CD4-positive, CD25-positive, alpha-beta regulatory T cell (primary cell): ENCODE data around the gene FOXN3. TPM values are rescaled to one million over a fixed set of nuclear protein-coding genes. Genes with fewer than 3 reads are reported as not detected.
A peak's percentile ranks its signal among the peaks of the same experiment; 100 is the strongest.

Source experiments
- ATAC-seq, 2 donors: fragments of 150-1000 bp; cut with Tn5 transposase; one replicate each; pipeline ENCODE4 v1.10.0; 2021; ENCODE audit warnings: low read depth in 2 of 2, moderate number of reproducible peaks in 2 of 2, moderate library complexity in 1 of 2
- DNase-seq, 3 donors: peaks; one replicate each; pipeline versions ENCODE4 v3.0.0 to v3.0.0-alpha.2; 2012 to 2022; ENCODE audit warnings: mixed read lengths in 1 of 3
- H3K27ac ChIP-seq: one replicate; pipeline ENCODE4 v1.7.0; 2013; ENCODE audit warnings: mild to moderate bottlenecking, low read length; ENCODE audit not compliant: insufficient read depth, poor library complexity, severe bottlenecking
- H3K27me3 ChIP-seq: one replicate; pipeline ENCODE4 v1.7.0; 2013; ENCODE audit warnings: low read length; ENCODE audit not compliant: control insufficient read depth, insufficient read depth
- H3K36me3 ChIP-seq: one replicate; pipeline ENCODE4 v1.7.0; 2013; ENCODE audit warnings: mild to moderate bottlenecking, low read length, moderate library complexity; ENCODE audit not compliant: control insufficient read depth, insufficient read depth
- H3K4me1 ChIP-seq: 2 replicates; pipeline ENCODE4 v1.7.0; 2013; ENCODE audit warnings: mild to moderate bottlenecking, low read length; ENCODE audit not compliant: insufficient read depth, control insufficient read depth, poor library complexity, severe bottlenecking
- H3K4me3 ChIP-seq: one replicate; pipeline ENCODE4 v1.7.0; 2013; ENCODE audit warnings: low read depth, mild to moderate bottlenecking, low read length, moderate library complexity
- H3K9me3 ChIP-seq, 2 experiments: 1 replicate in 1 of 2; 2 replicates in 1 of 2; pipeline ENCODE4 v1.7.0; 2013; ENCODE audit warnings: low read length in 2 of 2, mild to moderate bottlenecking in 1 of 2, moderate library complexity in 1 of 2; ENCODE audit not compliant: control insufficient read depth in 2 of 2
- H3K27ac Mint-ChIP-seq, 3 donors: one replicate each; pipeline ENCODE4 v1.8.0; 2020 to 2022; ENCODE audit warnings: mild to moderate bottlenecking in 3 of 3, mixed read lengths in 3 of 3, moderate library complexity in 2 of 3
- H3K27me3 Mint-ChIP-seq: one replicate; pipeline ENCODE4 v1.8.0; 2022; ENCODE audit warnings: mild to moderate bottlenecking, mixed read lengths
- H3K36me3 Mint-ChIP-seq: one replicate; pipeline ENCODE4 v1.8.0; 2020; ENCODE audit warnings: mixed read lengths
- H3K4me1 Mint-ChIP-seq, 4 donors: one replicate each; pipeline ENCODE4 v1.8.0; 2020 to 2022; ENCODE audit warnings: mixed read lengths in 4 of 4, mild to moderate bottlenecking in 1 of 4
- H3K4me3 Mint-ChIP-seq, 4 donors: one replicate each; pipeline ENCODE4 v1.8.0; 2020 to 2022; ENCODE audit warnings: mild to moderate bottlenecking in 4 of 4, mixed read lengths in 4 of 4, moderate library complexity in 3 of 4
- H3K9me3 Mint-ChIP-seq, 7 donors: one replicate each; pipeline ENCODE4 v1.8.0; 2020 to 2022; ENCODE audit warnings: mixed read lengths in 7 of 7, mild to moderate bottlenecking in 3 of 7, moderate library complexity in 2 of 7
- polyA plus RNA-seq, 4 donors: library from polyadenylated mRNA; unstranded; fragments of 300-500 nt; fragmentation: Illumina TruSeq; gene quantifications; one replicate each; pipeline ENCODE4 v1.2.3, GENCODE V29; 2021
- total RNA-seq: library from RNA; stranded (reverse); gene quantifications from one replicate; pipeline ENCODE4 v1.2.3, GENCODE V29; 2022

FOXN3 gene
- total and polyA plus RNA-seq, 5 donors from 2014 or later = 108 to 203 (median 111) TPM

DNA sequence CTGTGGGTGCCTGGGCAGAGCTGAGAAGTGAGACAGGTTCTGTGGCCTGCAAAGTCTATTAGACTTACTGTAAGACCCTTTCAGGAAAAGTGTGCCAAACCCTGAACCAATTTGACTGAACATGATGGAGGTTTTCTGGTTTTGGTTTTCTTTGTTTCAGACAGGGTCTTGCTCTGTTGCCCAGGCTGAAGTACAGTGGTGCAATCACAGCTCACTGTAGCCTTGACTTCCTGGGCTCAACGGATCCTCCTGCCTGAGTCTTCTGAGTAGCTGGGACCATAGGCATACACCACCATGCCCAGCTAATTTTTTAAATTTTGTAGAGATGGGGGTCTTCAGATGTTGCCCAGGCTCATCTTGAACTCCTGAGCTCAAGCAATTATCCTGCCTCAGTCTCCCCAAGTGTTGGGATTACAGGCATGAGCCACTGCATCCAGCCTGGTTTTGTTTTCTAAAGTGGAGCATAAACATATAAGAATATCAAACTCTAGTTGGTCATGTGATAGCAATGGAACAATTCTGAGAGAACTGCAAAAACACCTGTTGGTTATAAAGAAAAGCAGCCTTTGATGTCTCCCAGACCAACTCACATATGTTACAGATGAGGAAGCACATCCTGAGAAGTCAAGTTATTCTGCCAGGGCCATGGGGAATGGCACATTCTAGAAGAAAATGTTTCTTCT, 166.9 kb downstream of the FOXN3 start:
- Histone ChIP-seq H3K36me3 (peaks cover 10% of the 10 kb centered on the region), H3K27me3 (no peaks in the 10 kb centered on the region), H3K27ac (no peak overlapping the region), H3K9me3 (no peaks in the 10 kb centered on the region), H3K4me1 (no peaks in the 10 kb centered on the region), H3K4me3 (no peak overlapping the region)
- Mint-ChIP-seq H3K4me1 (peaks cover 37 to 66% (median 41%) of the 10 kb centered on the region in 4 donors), H3K4me3 (no peak overlapping the region), H3K36me3 (peaks cover 38% of the 10 kb centered on the region), H3K27ac (peak overlapping the region in 1 of 3 donors; percentile 59), H3K27me3 (peaks cover 4% of the 10 kb centered on the region), H3K9me3 (peaks cover 0 to 5% (median 0%) of the 10 kb centered on the region in 7 donors)
- ATAC-seq (no peak), DNase-seq (no peak)

DNA sequence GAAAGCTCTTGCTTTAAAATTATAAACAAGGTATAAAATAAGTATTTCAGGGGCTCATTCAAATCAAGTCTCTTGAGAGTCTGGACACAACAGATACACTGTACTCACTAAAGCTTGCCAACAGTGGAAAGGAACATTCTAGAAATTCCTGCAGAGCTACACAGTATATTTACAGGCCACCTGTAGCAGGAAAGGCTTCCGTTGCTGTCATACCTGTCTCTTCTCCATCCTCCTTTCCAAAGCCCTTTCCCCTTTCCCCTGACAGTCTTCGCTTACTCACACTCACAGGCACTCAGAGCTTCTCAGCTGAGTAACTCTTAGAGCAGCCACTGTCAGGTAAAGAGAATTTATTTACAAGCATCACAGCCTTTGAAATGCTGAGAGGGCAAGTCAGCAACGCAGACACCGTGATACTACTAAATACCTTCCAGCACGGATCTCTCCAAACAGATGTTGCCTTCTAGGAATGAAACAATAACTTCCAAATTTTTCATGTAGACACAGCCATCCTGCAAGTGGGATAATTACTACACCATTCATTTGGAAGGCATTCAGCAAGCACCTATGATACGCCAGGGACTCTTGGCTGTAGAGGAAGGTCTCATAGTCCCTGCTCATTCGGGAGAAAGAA, 167.9 kb downstream of the FOXN3 start:
- no peaks in the 10 kb centered on the region for H3K4me1 ChIP-seq
- no peak overlapping the region for H3K4me3 ChIP-seq
- Mint-ChIP-seq H3K9me3 (peaks cover 0 to 5% (median 0%) of the 10 kb centered on the region in 7 donors), H3K27ac (no peak overlapping the region), H3K4me3 (no peak overlapping the region), H3K27me3 (no peaks in the 10 kb centered on the region), H3K4me1 (peaks cover 41 to 69% (median 50%) of the 10 kb centered on the region in 4 donors), H3K36me3 (peaks cover 41% of the 10 kb centered on the region)
- ATAC-seq (no peak), DNase-seq (no peak)
- H3K36me3 ChIP-seq = peaks cover 10% of the 10 kb centered on the region
- no peaks in the 10 kb centered on the region for H3K9me3 ChIP-seq
- H3K27ac ChIP-seq = no peak overlapping the region
- no peaks in the 10 kb centered on the region for H3K27me3 ChIP-seq

DNA sequence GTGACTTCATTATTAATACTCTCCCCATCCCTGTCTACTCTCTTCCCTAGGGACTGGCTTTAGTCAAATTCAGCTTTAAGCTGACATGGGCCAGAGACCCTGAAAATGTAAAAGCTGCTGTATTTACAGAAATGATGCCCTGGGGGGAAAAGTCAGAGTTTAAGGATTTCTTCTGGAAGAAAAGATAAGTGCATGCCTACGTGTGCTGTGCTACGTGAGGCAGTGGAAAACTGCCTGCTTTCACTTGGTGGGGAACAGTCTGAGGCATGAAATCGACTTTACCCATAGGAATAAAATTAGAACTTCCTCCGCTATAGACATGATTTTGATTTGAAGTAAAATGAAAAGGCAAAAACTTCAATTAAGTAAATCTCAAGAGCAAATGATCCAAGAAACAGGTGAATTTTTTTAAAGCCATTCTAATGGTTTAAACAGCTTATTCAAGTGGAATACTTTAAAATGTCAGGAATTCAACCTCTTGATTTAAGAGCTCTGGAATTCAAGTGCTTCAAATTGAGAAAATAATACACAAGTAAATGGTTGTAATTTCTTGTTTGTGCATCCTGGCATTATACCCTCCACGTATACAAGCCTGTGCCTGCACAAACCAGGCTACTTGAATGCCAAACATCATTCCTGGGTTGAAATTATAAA, 168.5 kb downstream of the FOXN3 start:
- Histone ChIP-seq H3K36me3 (peaks cover 10% of the 10 kb centered on the region), H3K4me3 (no peak overlapping the region), H3K27ac (no peak overlapping the region), H3K27me3 (no peaks in the 10 kb centered on the region), H3K9me3 (no peaks in the 10 kb centered on the region), H3K4me1 (no peaks in the 10 kb centered on the region)
- Mint-ChIP-seq H3K9me3 (peaks cover 0 to 5% (median 0%) of the 10 kb centered on the region in 7 donors), H3K4me1 (peaks cover 43 to 69% (median 54%) of the 10 kb centered on the region in 4 donors), H3K27me3 (no peaks in the 10 kb centered on the region), H3K36me3 (peaks cover 35% of the 10 kb centered on the region), H3K27ac (no peak overlapping the region), H3K4me3 (peak overlapping the region in 1 of 4 donors; percentile 38)
- ATAC-seq (no peak), DNase-seq (no peak)

DNA sequence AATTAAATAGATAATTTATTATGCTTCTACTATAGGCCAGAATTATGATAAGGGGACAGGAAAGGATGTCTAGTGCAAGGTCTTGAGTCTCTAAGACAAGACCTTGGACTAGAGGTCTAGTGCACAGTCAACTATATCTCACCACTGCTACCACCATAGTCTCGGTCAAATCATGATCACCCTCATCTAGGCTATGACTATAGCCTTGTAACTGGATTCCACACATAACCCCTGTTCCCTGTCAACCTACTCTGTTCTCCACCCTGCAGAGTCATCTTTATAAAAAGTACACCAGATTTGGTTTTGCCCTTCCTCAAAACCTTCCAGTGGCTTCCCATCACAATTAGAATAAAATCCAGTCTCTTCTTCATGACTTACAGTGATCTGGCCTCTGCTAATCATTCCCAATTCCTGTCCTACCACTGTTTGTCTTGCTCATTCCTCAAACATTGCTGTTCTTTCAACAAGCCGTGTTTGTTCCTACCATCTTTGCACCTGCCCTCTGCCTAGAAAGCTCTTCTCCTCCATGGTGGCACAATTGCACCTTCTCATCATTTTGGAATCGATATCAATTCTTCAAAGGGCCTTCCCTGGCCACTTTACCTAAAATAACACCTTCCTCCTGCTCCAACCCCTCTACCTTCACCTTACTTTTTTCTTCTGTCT, 169.4 kb downstream of the FOXN3 start:
- no peaks in the 10 kb centered on the region for H3K27me3 ChIP-seq
- H3K4me1 ChIP-seq = no peaks in the 10 kb centered on the region
- H3K27me3 Mint-ChIP-seq = no peaks in the 10 kb centered on the region
- no peaks in the 10 kb centered on the region for H3K9me3 ChIP-seq
- peaks cover 46 to 71% (median 58%) of the 10 kb centered on the region in 4 donors for H3K4me1 Mint-ChIP-seq
- H3K27ac ChIP-seq = no peak overlapping the region
- no peak overlapping the region for H3K4me3 ChIP-seq
- DNase-seq (no peak), ATAC-seq (no peak)
- peaks cover 0 to 5% (median 0%) of the 10 kb centered on the region in 7 donors for H3K9me3 Mint-ChIP-seq
- peaks cover 26% of the 10 kb centered on the region for H3K36me3 Mint-ChIP-seq
- H3K36me3 ChIP-seq = peaks cover 3% of the 10 kb centered on the region
- H3K27ac Mint-ChIP-seq = peak overlapping the region in 1 of 3 donors; percentile 5
- H3K4me3 Mint-ChIP-seq = no peak overlapping the region

DNA sequence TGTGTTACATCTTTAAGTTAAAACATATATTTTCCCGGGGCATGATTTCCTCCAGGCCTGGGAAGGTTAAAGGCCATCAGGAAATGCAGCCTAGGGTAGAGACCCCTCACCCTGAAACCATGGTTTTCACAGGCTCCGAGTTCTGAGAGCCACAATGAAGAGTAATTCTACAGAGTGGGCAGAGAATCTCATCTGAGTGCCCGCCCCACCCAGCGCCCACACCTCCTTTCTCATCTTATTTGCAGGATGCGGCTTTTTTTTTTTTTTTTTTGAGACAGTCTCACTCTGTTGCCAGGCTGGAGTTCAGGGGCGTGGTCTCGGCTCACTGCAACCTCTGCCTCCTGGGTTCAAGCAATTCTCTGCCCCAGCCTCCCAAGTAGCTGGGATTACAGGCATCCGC, 170.7 kb downstream of the FOXN3 start:
- no peak for ATAC-seq

DNA sequence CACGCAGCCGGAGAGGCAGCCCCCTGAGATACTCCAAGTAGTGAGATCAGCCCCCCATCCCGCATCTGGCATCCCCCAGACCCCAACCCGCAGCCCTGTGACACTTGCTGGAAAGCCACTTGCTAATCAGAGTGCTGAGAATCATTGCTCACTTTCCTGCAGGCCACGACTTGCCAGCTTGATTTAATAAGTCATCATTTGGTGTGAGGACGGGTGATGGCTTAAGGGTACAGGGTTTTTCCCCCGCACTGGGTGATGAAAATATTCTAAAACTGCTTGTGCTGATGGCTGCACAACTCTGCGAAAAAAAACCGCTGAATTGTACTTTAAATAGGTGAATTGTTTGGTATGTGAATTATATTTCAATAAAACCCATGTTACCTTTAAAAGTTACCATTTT, 171.2 kb downstream of the FOXN3 start:
- H3K4me3 ChIP-seq = no peak overlapping the region
- peaks cover 15% of the 10 kb centered on the region for H3K36me3 Mint-ChIP-seq
- H3K27ac Mint-ChIP-seq = no peak overlapping the region
- H3K4me3 Mint-ChIP-seq = no peak overlapping the region
- H3K9me3 ChIP-seq = no peaks in the 10 kb centered on the region
- no peak overlapping the region for H3K27ac ChIP-seq
- DNase-seq (no peak), ATAC-seq (no peak)
- H3K9me3 Mint-ChIP-seq = peaks cover 0 to 4% (median 0%) of the 10 kb centered on the region in 7 donors
- peaks cover 2% of the 10 kb centered on the region for H3K36me3 ChIP-seq
- H3K27me3 Mint-ChIP-seq = no peaks in the 10 kb centered on the region
- no peaks in the 10 kb centered on the region for H3K27me3 ChIP-seq
- no peaks in the 10 kb centered on the region for H3K4me1 ChIP-seq
- peaks cover 45 to 76% (median 61%) of the 10 kb centered on the region in 4 donors for H3K4me1 Mint-ChIP-seq

More for the DNA sequence above, 170.7 kb downstream of the FOXN3 start:
- Histone ChIP-seq H3K9me3 (no peaks in the 10 kb centered on the region), H3K27me3 (no peaks in the 10 kb centered on the region), H3K36me3 (peaks cover 2% of the 10 kb centered on the region), H3K4me1 (no peaks in the 10 kb centered on the region), H3K4me3 (no peak overlapping the region), H3K27ac (no peak overlapping the region)
- H3K27me3 Mint-ChIP-seq = no peaks in the 10 kb centered on the region
- peaks cover 45 to 76% (median 60%) of the 10 kb centered on the region in 4 donors for H3K4me1 Mint-ChIP-seq
- H3K27ac Mint-ChIP-seq = peak overlapping the region in 1 of 3 donors; percentile 43
- no peak overlapping the region for H3K4me3 Mint-ChIP-seq
- H3K36me3 Mint-ChIP-seq = peaks cover 17% of the 10 kb centered on the region
- peaks cover 0 to 5% (median 0%) of the 10 kb centered on the region in 7 donors for H3K9me3 Mint-ChIP-seq
- no peak for DNase-seq

DNA sequence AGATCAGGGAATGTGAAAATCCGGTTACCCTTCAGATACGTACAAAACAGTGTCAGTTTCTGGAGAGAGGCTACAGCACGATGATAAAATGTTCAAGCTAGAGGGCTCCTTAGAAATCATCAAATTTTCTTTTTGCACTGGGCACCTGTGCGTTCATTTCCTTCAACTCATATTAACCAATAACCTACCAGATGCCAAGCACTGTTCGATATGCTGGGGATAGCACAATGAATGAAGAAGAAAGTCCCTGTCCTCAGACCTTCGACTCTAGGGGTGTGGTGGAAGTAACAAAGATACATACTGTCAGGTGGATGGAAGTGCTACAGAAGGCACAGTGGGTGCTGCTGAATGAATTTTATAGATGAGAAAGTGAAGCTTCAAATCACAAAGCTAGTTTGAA, 172.3 kb downstream of the FOXN3 start:
- H3K27me3 Mint-ChIP-seq = no peaks in the 10 kb centered on the region
- no peak overlapping the region for H3K4me3 ChIP-seq
- peaks cover 38 to 76% (median 60%) of the 10 kb centered on the region in 4 donors for H3K4me1 Mint-ChIP-seq
- H3K4me1 ChIP-seq = no peaks in the 10 kb centered on the region
- no peaks in the 10 kb centered on the region for H3K27me3 ChIP-seq
- H3K36me3 Mint-ChIP-seq = peaks cover 11% of the 10 kb centered on the region
- peaks cover 0 to 3% (median 0%) of the 10 kb centered on the region in 7 donors for H3K9me3 Mint-ChIP-seq
- ATAC-seq (no peak), DNase-seq (no peak)
- no peak overlapping the region for H3K27ac Mint-ChIP-seq
- no peaks in the 10 kb centered on the region for H3K9me3 ChIP-seq
- H3K4me3 Mint-ChIP-seq = peak overlapping the region in 1 of 4 donors; percentile 14
- no peak overlapping the region for H3K27ac ChIP-seq
- peaks cover 2% of the 10 kb centered on the region for H3K36me3 ChIP-seq
